Thoracic aorta (tissue), 2 donors: Measurements from ENCODE around the gene APIP. TPM values are rescaled to one million over a fixed set of nuclear protein-coding genes. Genes with fewer than 3 reads are reported as not detected.

ENCODE experiments used
- ATAC-seq: fragments of 150-250 bp; one replicate; pipeline ENCODE4 v1.8.0; 2017; ENCODE audit warnings: low read depth; ENCODE audit not compliant: insufficient number of reproducible peaks, low FRiP score
- DNase-seq: peaks from one replicate; pipeline ENCODE4 v3.0.0-alpha.2; 2020; ENCODE audit warnings: low spot score
- H3K27ac ChIP-seq, 2 donors: fragments of 200-600 bp; sonication (generic); 1 replicate in 1 of 2; 2 replicates in 1 of 2; pipeline ENCODE4 v1.5.1; 2016; ENCODE audit warnings: mild to moderate bottlenecking in 2 of 2, moderate library complexity in 2 of 2
- H3K27me3 ChIP-seq: fragments of 200-600 bp; sonication (generic); replicated peaks from 2 replicates; pipeline ENCODE4 v1.6.0; 2016; ENCODE audit warnings: mild to moderate bottlenecking; ENCODE audit not compliant: insufficient read depth
- H3K36me3 ChIP-seq: fragments of 200-600 bp; sonication (generic); one replicate; pipeline ENCODE4 v1.5.1; 2016
- H3K4me1 ChIP-seq, 2 donors: fragments of 200-600 bp; sonication (generic); 1 replicate in 1 of 2; 2 replicates in 1 of 2; pipeline versions ENCODE4 v1.5.1 to v1.6.0; 2016; ENCODE audit warnings: low read depth in 2 of 2, mild to moderate bottlenecking in 1 of 2; ENCODE audit not compliant: control insufficient read depth in 1 of 2
- H3K4me3 ChIP-seq: fragments of 200-600 bp; sonication (generic); 2 replicates; pipeline ENCODE4 v1.5.1; 2016; ENCODE audit warnings: mild to moderate bottlenecking
- H3K9me3 ChIP-seq: fragments of 200-600 bp; sonication (generic); 2 replicates; pipeline ENCODE4 v1.5.1; 2016
- total RNA-seq, 2 donors: library from RNA; depleted of rRNA; stranded (reverse); fragments of >200 nt; gene quantifications; one replicate each; pipeline versions ENCODE4 v1.1.0 to v1.2.3, GENCODE V29; 2016
- TF ChIP-seq, protein P1 (sequence below): fragments of 200-600 bp; sonication (generic); IDR thresholded peaks from one replicate; pipeline ENCODE4 v1.5.1; 2019; ENCODE audit warnings: antibody characterized with exemption

Gene APIP
- total RNA-seq, 2 donors from 2014 or later, result 16.9 to 25.0 TPM

DNA sequence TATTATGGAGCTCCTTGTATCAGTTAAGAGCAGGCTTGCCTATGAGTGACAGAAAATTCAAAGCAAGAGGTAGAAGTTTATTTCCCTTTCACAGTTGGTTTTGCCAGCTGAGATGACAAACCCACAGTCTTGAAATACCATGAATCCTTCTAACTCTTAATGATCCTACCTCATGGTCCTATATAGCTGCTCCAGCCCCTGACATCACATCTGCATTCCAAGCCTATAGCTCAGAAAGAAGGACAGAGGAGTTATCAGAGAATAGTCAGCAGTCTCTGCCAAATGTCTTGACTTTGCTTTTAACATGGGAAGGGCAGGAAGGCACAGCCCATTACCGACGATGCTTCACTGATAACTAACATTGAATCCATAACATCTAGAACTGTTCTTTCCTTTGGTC lies 76.2 kb downstream of the APIP start:
- TF ChIP-seq, protein P1, sequence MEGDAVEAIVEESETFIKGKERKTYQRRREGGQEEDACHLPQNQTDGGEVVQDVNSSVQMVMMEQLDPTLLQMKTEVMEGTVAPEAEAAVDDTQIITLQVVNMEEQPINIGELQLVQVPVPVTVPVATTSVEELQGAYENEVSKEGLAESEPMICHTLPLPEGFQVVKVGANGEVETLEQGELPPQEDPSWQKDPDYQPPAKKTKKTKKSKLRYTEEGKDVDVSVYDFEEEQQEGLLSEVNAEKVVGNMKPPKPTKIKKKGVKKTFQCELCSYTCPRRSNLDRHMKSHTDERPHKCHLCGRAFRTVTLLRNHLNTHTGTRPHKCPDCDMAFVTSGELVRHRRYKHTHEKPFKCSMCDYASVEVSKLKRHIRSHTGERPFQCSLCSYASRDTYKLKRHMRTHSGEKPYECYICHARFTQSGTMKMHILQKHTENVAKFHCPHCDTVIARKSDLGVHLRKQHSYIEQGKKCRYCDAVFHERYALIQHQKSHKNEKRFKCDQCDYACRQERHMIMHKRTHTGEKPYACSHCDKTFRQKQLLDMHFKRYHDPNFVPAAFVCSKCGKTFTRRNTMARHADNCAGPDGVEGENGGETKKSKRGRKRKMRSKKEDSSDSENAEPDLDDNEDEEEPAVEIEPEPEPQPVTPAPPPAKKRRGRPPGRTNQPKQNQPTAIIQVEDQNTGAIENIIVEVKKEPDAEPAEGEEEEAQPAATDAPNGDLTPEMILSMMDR, result no peak
- Histone ChIP-seq H3K27me3 (no peaks in the 10 kb centered on the region), H3K4me1 (no peaks in the 10 kb centered on the region)

DNA sequence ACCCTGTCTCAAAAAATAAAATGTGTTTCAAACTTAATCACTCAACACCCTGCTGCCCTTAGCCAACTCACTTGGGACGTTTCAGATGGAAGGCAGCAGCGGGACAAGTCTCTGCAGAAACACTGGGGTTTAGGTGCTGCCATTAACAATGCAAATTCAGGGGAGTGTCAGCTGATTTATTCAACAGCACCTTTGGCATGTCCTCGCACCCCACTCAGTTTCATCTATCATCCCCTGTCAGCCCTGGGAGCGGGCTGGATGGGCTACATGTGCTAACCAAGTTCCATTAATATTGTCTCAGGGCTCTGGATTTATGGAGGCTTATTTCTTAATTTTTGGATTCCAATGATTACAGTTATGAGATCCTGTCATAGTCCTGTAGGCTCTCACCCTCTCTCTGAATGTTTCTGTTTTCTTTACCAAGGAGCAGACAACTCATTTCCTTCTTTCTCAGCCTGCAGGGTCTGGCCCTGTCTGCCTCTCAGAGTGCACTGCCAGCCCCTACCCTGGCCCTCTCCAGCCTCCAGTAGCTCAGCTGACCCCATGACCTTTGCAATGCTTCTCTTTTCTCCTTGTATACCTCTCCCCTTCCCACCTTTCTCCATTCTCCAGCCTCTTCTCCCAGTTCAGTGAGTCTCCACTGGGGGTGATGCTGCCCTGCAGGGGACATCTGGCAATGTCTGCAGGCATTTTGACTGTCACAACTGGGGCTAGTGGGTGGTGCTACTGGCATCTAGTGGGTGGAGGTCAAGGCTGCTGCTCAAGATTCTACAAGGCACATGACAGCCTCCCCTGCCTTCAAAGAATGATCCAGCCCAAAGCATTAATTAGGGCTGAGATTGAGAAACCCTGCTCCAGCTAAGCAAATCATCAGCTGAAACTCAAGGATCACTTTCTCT lies 79.0 kb downstream of the APIP start:
- no peak for DNase-seq
- H3K4me1 ChIP-seq, result no peaks in the 10 kb centered on the region
- no peaks in the 10 kb centered on the region for H3K9me3 ChIP-seq
- no peak overlapping the region for H3K4me3 ChIP-seq
- no peak for ATAC-seq
- H3K27ac ChIP-seq, result no peak overlapping the region
- H3K36me3 ChIP-seq, result no peaks in the 10 kb centered on the region
- H3K27me3 ChIP-seq, result no peaks in the 10 kb centered on the region
- TF ChIP-seq, protein P1, result no peak

More for the DNA sequence above, 76.2 kb downstream of the APIP start:
- ATAC-seq (no peak), DNase-seq (no peak)
- H3K4me3 ChIP-seq, result no peak overlapping the region
- no peak overlapping the region for H3K27ac ChIP-seq
- H3K9me3 ChIP-seq, result no peaks in the 10 kb centered on the region
- no peaks in the 10 kb centered on the region for H3K36me3 ChIP-seq

DNA sequence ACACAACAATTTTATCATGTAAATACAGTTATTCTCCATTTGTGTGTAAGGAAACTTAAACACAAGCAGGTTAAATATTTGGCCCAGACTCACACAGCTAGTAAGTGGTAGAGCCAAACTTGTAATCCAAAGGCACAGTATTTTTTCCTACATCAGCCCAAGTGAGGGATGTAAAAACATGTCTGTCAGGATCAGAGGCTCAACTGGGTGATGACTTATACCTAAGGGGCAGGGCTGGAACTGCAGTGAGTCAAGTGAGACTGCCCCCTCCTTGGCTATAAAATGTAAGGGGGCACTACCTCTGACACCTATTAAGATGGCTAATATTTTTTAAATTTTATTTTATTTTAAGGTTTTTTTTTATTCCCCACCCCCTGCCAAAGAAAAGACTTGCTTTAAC lies 82.6 kb downstream of the APIP start:
- Histone ChIP-seq H3K36me3 (no peaks in the 10 kb centered on the region), H3K27me3 (no peaks in the 10 kb centered on the region), H3K4me3 (no peak overlapping the region), H3K27ac (no peak overlapping the region), H3K4me1 (no peaks in the 10 kb centered on the region), H3K9me3 (no peaks in the 10 kb centered on the region)
- TF ChIP-seq, protein P1, result no peak
- ATAC-seq (no peak), DNase-seq (no peak)

Other genes with a start within 250 kb of the APIP start
- 10 to 100 TPM; 19.8 to 27.5 TPM for gene PDHX, start 239 bp upstream of the APIP start, total RNA-seq
- 100 to 1,000 TPM; 321 to 613 TPM for gene CD44, start 222.8 kb upstream of the APIP start, total RNA-seq